ENCODE data around the gene TRIM38. TPM values are rescaled to one million over a fixed set of nuclear protein-coding genes. Genes with fewer than 3 reads are reported as not detected.

Gene TRIM38
- total and polyA plus RNA-seq, 2 of the 13 experiments (the other 11 are each of a cell fraction or from before 2014, with no cell fraction given) = 2.5 to 3.1 TPM

GRCh38 chr6:26031595-26032339 lies 69.2 kb downstream of the TRIM38 start (continued):
- TF ChIP-seq ZNF766 (CRISPR knock-in tag; IDR thresholded peaks at IDR 0.05; ENCODE audit: borderline replicate concordance) (peak; percentile 89), KDM1A (CRISPR knock-in tag; IDR thresholded peaks at IDR 0.05) (no peak; the same call in 1 of the 2 replicates), CSRNP2 (CRISPR knock-in tag; conservative IDR thresholded peaks at IDR 0.05; ENCODE audit: low read depth) (0 out of 2 replicates have a peak, but pooled peaks have one; percentile 19), SP4 (CRISPR knock-in tag; IDR thresholded peaks at IDR 0.05) (peak; percentile 72; the same call in 1 of the 2 replicates), PRDM4 (CRISPR knock-in tag; IDR thresholded peaks at IDR 0.05; ENCODE audit: borderline replicate concordance) (no peak; the same call in 1 of the 2 replicates), RFXAP (CRISPR knock-in tag; IDR thresholded peaks at IDR 0.05; ENCODE audit: borderline replicate concordance) (peak; percentile 85; the same call in 1 of the 2 replicates), SRF (IDR thresholded peaks at IDR 0.05; ENCODE audit: low read depth, low read length) (peak; percentile 64), AKAP8 (CRISPR knock-in tag; IDR thresholded peaks at IDR 0.05) (no peak), RXRB (CRISPR knock-in tag; IDR thresholded peaks at IDR 0.05; ENCODE audit: borderline replicate concordance) (peak; percentile 0), HMGXB4 (CRISPR knock-in tag; IDR thresholded peaks at IDR 0.05; ENCODE audit: borderline replicate concordance in 1 of 2, low read depth in 1 of 2) (peak; percentile 54 to 92), BRCA1 (CRISPR knock-in tag; IDR thresholded peaks at IDR 0.05) (peak; percentile 72; the same call in 1 of the 2 replicates), PBX3 (CRISPR knock-in tag; IDR thresholded peaks at IDR 0.05; ENCODE audit: borderline replicate concordance) (0 out of 2 replicates have a peak, but pooled peaks have one; percentile 65), SNAPC5 (CRISPR knock-in tag; IDR thresholded peaks at IDR 0.05; ENCODE audit: borderline replicate concordance) (peak; percentile 31; the same call in 1 of the 2 replicates), IRF2 (CRISPR knock-in tag; IDR thresholded peaks at IDR 0.05) (peak; percentile 55; the same call in 1 of the 2 replicates), ZBTB7B (CRISPR knock-in tag; IDR thresholded peaks at IDR 0.05) (0 out of 2 replicates have a peak, but pooled peaks have one; percentile 32), ZNF567 (CRISPR knock-in tag; IDR thresholded peaks at IDR 0.05; ENCODE audit: borderline replicate concordance) (no peak), ATRX (CRISPR knock-in tag; IDR thresholded peaks at IDR 0.05; ENCODE audit: borderline replicate concordance) (no peak), SPEN (CRISPR knock-in tag; IDR thresholded peaks at IDR 0.05; ENCODE audit: low read depth) (peak; percentile 71), YEATS4 (CRISPR knock-in tag; IDR thresholded peaks at IDR 0.05; ENCODE audit: borderline replicate concordance) (peak; percentile 83), ZNF644 (CRISPR knock-in tag; IDR thresholded peaks at IDR 0.05; ENCODE audit: low read depth) (no peak; the same call in 1 of the 2 replicates)
